Endothelial cell of umbilical vein (primary cell): ENCODE results near the gene GPR68. TPM values are rescaled to one million over a fixed set of nuclear protein-coding genes. Genes with fewer than 3 reads are reported as not detected.

Experiments
- BruUV-seq: library from RNA; stranded (reverse); fragments of 400-500 nt; replicated peaks from 2 replicates; lab custom pipeline; 2021; lab: Mats Ljungman, UMichigan
- CTCF ChIA-PET: fragments of 300-600, 350-600 bp; sonication (Branson Sonifier 250); formaldehyde crosslinking; loops from one replicate; lab custom pipeline; 2021; ENCODE audit warnings: antibody characterized with exemption, inconsistent platforms; lab: Charles Lee
- POLR2A ChIA-PET: fragments of 300-600, 350-600 bp; sonication (Branson Sonifier 250); formaldehyde crosslinking; loops from one replicate; lab custom pipeline; 2021; ENCODE audit warnings: antibody characterized with exemption, inconsistent platforms; lab: Charles Lee
- DNase-seq: peaks from one replicate; pipeline ENCODE4 v3.0.0-alpha.2; 2011; ENCODE audit warnings: low read depth, low spot score
- FAIRE-seq: peaks from 2 replicates; lab custom pipeline; 2011; peaks lifted over from hg19 to GRCh38; lab: Jason Lieb, UNC
- H2AFZ ChIP-seq: 2 replicates; pipeline ENCODE4 v1.6.0; 2012; ENCODE audit warnings: low read depth, low read length, control low read depth, inconsistent platforms
- H3K27ac ChIP-seq: 2 replicates; pipeline ENCODE4 v1.5.1; 2011; ENCODE audit warnings: low read depth, mild to moderate bottlenecking, control low read depth, low read length, moderate library complexity; ENCODE audit not compliant: insufficient read depth
- H3K27me3 ChIP-seq, 2 experiments: 2 replicates each; pipeline versions ENCODE4 v1.6.0 to v1.6.1; 2011; ENCODE audit warnings: low read length in 2 of 2, mixed read lengths in 1 of 2; ENCODE audit not compliant: control insufficient read depth in 2 of 2, insufficient read depth in 2 of 2
- H3K36me3 ChIP-seq, 2 experiments: 2 replicates in 1 of 2; 3 replicates in 1 of 2; pipeline ENCODE4 v1.5.1; 2011; ENCODE audit warnings: low read length in 2 of 2, mild to moderate bottlenecking in 1 of 2, moderate library complexity in 1 of 2; ENCODE audit not compliant: control insufficient read depth in 2 of 2, insufficient read depth in 2 of 2; ENCODE audit errors: extremely low read depth in 1 of 2
- H3K4me1 ChIP-seq: 3 replicates; pipeline ENCODE4 v1.5.1; 2011; ENCODE audit warnings: mild to moderate bottlenecking, low read length; ENCODE audit not compliant: control insufficient read depth, insufficient read depth; ENCODE audit errors: extremely low read depth
- H3K4me2 ChIP-seq: 2 replicates; pipeline ENCODE4 v1.6.1; 2011; ENCODE audit warnings: low read length, control low read depth, mixed read lengths; ENCODE audit not compliant: insufficient read depth
- H3K4me3 ChIP-seq, 3 experiments: fragments of 200-600 bp in 1 of 3; sonication (generic), shearing (Covaris generic) in 1 of 3; replicated peaks in 1 of 3; 2 replicates each; pipeline ENCODE4 v1.5.1; 2011 to 2016; ENCODE audit warnings: control low read depth in 3 of 3, low read length in 3 of 3, mild to moderate bottlenecking in 2 of 3, inconsistent platforms in 1 of 3, low read depth in 1 of 3, moderate library complexity in 1 of 3; ENCODE audit not compliant: insufficient read depth in 1 of 3
- H3K79me2 ChIP-seq: 2 replicates; pipeline ENCODE4 v1.6.0; 2012; ENCODE audit warnings: low read length, inconsistent platforms; ENCODE audit not compliant: control insufficient read depth, insufficient read depth
- H3K9ac ChIP-seq: replicated peaks from 2 replicates; pipeline ENCODE3; 2011; ENCODE audit warnings: low read length, control low read depth; ENCODE audit not compliant: insufficient read depth; ENCODE audit errors: extremely low read depth
- H3K9me1 ChIP-seq: replicated peaks from 3 replicates; pipeline ENCODE4 v1.6.0; 2011; ENCODE audit warnings: mild to moderate bottlenecking, low read length; ENCODE audit not compliant: control insufficient read depth, insufficient read depth; ENCODE audit errors: extremely low read depth
- H3K9me3 ChIP-seq: replicated peaks from 2 replicates; pipeline ENCODE4 v1.5.1; 2012; ENCODE audit warnings: low read length, inconsistent platforms; ENCODE audit not compliant: control insufficient read depth, insufficient read depth
- H4K20me1 ChIP-seq: replicated peaks from 2 replicates; pipeline ENCODE3; 2011; ENCODE audit warnings: mild to moderate bottlenecking, low read length; ENCODE audit not compliant: control insufficient read depth, insufficient read depth; ENCODE audit errors: extremely low read depth
- EZH2 ChIP-seq: IDR thresholded peaks from 2 replicates; pipeline ENCODE4 v1.6.1; 2012; ENCODE audit warnings: borderline replicate concordance, low read depth, mild to moderate bottlenecking, moderate library complexity, low read length, inconsistent platforms; ENCODE audit not compliant: severe bottlenecking
- FOS ChIP-seq: IDR thresholded peaks from 2 replicates; pipeline ENCODE4 v1.6.1; 2011; ENCODE audit warnings: mild to moderate bottlenecking, low read length, moderate library complexity, borderline replicate concordance; ENCODE audit not compliant: insufficient read depth
- GATA2 ChIP-seq: IDR thresholded peaks from 2 replicates; pipeline ENCODE4 v1.7.0; 2011; ENCODE audit warnings: low read depth, mild to moderate bottlenecking, moderate library complexity, mixed read lengths, low read length; ENCODE audit not compliant: insufficient read length, insufficient read depth
- JUN ChIP-seq: IDR thresholded peaks from 2 replicates; pipeline ENCODE4 v1.6.1; 2011; ENCODE audit warnings: borderline replicate concordance, low read depth; ENCODE audit not compliant: insufficient read length, insufficient read depth
- MYC ChIP-seq: IDR thresholded peaks from one replicate; pipeline ENCODE4 v1.6.1; 2011; ENCODE audit warnings: mild to moderate bottlenecking, low read depth, low read length
- POLR2A ChIP-seq: IDR thresholded peaks from 2 replicates; pipeline ENCODE4 v1.6.1; 2012; ENCODE audit warnings: low read depth, mild to moderate bottlenecking, control low read depth, low read length
- POLR2AphosphoS5 ChIP-seq: IDR thresholded peaks from 2 replicates; pipeline ENCODE4 v1.6.1; 2012; ENCODE audit warnings: low read depth, mild to moderate bottlenecking, control low read depth, low read length, moderate library complexity; ENCODE audit not compliant: insufficient read depth
- dilution Hi-C: fragments of 300-500 bp; cut with MboI; formaldehyde crosslinking; loops from one replicate; pipeline ENCODE4 v1.15.0; 2019; ENCODE audit warnings: low sequenced_read_pairs; ENCODE audit not compliant: extremely low pct_ligation_motif_present
- intact Hi-C: fragments of 100-400 bp; cut with micrococcal nuclease; formaldehyde crosslinking; loops from one replicate; pipeline ENCODE4 v1.10.0; 2022
- polyA plus RNA-seq, 4 experiments: library from polyadenylated mRNA; depleted of rRNA in 3 of 4; stranded (reverse) in 3 of 4; unstranded in 1 of 4; fragments of >200 nt; gene quantifications; 2 replicates each; pipeline versions ENCODE4 v1.2.1 to v1.2.3, GENCODE V29; 2011 to 2012; ENCODE audit warnings: missing spikeins in 1 of 4
- total RNA-seq: library from RNA; stranded (reverse); gene quantifications from 2 replicates; pipeline ENCODE4 v1.2.3, GENCODE V29; 2021
- TF ChIP-seq, protein P1 (sequence below), 2 donors: IDR thresholded peaks; 1 replicate in 1 of 2; 2 replicates in 1 of 2; pipeline ENCODE4 v1.5.1; 2011; ENCODE audit warnings: low read length in 2 of 2, mild to moderate bottlenecking in 2 of 2, moderate library complexity in 2 of 2, control low read depth in 1 of 2, inconsistent platforms in 1 of 2, low read depth in 1 of 2; ENCODE audit not compliant: insufficient read depth in 1 of 2; ENCODE audit errors: extremely low read depth in 1 of 2
- TF ChIP-seq, protein P2 (sequence below): IDR thresholded peaks from 2 replicates; pipeline ENCODE4 v1.6.1; 2011; ENCODE audit not compliant: insufficient read depth, insufficient read length

Gene GPR68
- total and polyA plus RNA-seq, 2 donors (not counting 3 experiments of a cell fraction or from before 2014, with no cell fraction given), result 0.24 to 0.36 TPM

DNA sequence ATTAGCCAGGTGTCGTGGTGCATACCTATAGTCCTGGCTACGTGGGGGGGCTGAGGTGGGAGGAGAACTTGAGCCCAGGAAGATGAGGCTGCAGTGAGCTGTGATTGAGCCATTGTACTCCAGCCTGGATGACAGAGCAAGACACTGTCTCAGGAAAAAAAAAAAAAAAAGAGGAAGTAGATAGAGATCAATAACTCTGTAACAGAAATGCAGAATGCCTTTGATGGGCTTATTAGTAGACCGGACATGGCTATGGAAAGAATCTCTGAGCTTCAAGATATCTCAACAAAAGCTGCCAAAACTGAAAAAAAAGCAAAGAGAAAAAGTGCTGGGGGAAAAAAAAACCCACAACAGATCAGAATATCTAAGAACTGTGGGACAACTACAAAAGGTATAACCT lies 37.5 kb downstream of the GPR68 start:
- no peak overlapping the region for H2AFZ ChIP-seq
- H3K4me3 ChIP-seq, result no peak overlapping the region
- H3K9ac ChIP-seq, result no peak overlapping the region
- no peak overlapping the region for H3K4me2 ChIP-seq
- peak; percentile 33 for TF ChIP-seq GATA2
- TF ChIP-seq, protein P1, sequence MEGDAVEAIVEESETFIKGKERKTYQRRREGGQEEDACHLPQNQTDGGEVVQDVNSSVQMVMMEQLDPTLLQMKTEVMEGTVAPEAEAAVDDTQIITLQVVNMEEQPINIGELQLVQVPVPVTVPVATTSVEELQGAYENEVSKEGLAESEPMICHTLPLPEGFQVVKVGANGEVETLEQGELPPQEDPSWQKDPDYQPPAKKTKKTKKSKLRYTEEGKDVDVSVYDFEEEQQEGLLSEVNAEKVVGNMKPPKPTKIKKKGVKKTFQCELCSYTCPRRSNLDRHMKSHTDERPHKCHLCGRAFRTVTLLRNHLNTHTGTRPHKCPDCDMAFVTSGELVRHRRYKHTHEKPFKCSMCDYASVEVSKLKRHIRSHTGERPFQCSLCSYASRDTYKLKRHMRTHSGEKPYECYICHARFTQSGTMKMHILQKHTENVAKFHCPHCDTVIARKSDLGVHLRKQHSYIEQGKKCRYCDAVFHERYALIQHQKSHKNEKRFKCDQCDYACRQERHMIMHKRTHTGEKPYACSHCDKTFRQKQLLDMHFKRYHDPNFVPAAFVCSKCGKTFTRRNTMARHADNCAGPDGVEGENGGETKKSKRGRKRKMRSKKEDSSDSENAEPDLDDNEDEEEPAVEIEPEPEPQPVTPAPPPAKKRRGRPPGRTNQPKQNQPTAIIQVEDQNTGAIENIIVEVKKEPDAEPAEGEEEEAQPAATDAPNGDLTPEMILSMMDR (IDR thresholded peaks at IDR 0.05; ENCODE audit: extremely low read depth in 1 of 2, insufficient read depth in 1 of 2, low read depth in 1 of 2, low read length in 2 of 2), result no peak
- peaks cover 11% of the 10 kb centered on the region for H3K4me1 ChIP-seq
- no peak for DNase-seq
- FAIRE-seq, result no peak
- no peak overlapping the region for H3K27ac ChIP-seq
- no peaks in the 10 kb centered on the region for H4K20me1 ChIP-seq
- peaks cover 5 to 10% of the 10 kb centered on the region in 2 experiments for H3K36me3 ChIP-seq
- H3K9me1 ChIP-seq, result no peaks in the 10 kb centered on the region
- ChIA-PET POLR2A (no interaction called here), CTCF (interaction anchor here (0.7 to 1.2 kb wide), 3 partner anchors 30 to 304 kb away, joined by 3 read pairs; no protein-coding TSS in a partner anchor)
- dilution Hi-C loops (no loop called here), intact Hi-C loops (no loop called here)
- H3K79me2 ChIP-seq, result no peaks in the 10 kb centered on the region
- H3K27me3 ChIP-seq, result no peaks in the 10 kb centered on the region
- BruUV-seq, result no TSS peak
- H3K9me3 ChIP-seq, result no peaks in the 10 kb centered on the region

DNA sequence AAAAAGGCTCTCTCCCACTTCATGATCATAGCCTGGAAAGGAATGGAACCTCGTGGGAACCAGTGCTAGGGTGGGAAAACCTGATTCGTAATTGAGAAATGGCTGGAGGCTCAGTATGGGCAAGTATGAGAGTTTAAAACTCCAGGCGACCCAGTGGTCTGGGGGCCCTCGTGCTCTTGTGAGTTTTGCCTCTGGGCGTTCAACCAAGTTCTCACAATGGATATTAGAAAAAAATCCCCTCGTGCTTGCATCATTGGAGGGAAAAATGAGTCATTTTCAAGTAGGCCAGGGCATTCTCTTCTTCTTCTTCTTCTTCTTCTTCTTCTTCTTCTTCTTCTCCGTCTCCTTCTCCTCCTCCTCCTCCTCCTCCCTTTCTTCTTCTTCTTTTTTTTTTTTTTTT lies 39.0 kb downstream of the GPR68 start:
- Histone ChIP-seq H2AFZ (no peak overlapping the region), H3K27me3 (no peaks in the 10 kb centered on the region), H3K4me1 (peaks cover 12% of the 10 kb centered on the region), H3K4me3 (no peak overlapping the region), H3K9me1 (no peaks in the 10 kb centered on the region), H3K27ac (no peak overlapping the region), H4K20me1 (no peaks in the 10 kb centered on the region), H3K9ac (no peak overlapping the region), H3K4me2 (no peak overlapping the region), H3K79me2 (no peaks in the 10 kb centered on the region), H3K9me3 (no peaks in the 10 kb centered on the region), H3K36me3 (peaks cover 5 to 11% of the 10 kb centered on the region in 2 experiments)
- POLR2A ChIA-PET, result no interaction called here
- no TSS peak for BruUV-seq
- FAIRE-seq (no peak), DNase-seq (peak; percentile 32)
- TF ChIP-seq, protein P2, sequence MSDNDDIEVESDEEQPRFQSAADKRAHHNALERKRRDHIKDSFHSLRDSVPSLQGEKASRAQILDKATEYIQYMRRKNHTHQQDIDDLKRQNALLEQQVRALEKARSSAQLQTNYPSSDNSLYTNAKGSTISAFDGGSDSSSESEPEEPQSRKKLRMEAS, result no peak
- TF ChIP-seq, protein P1 (IDR thresholded peaks at IDR 0.05; ENCODE audit: extremely low read depth in 1 of 2, insufficient read depth in 1 of 2, low read depth in 1 of 2, low read length in 2 of 2), result no peak
- TF ChIP-seq MYC, result no peak
- TF ChIP-seq EZH2, result no peak
- no peak for TF ChIP-seq JUN
- TF ChIP-seq FOS, result no peak
- TF ChIP-seq POLR2A, result no peak
- no peak for TF ChIP-seq GATA2
- no peak for TF ChIP-seq POLR2AphosphoS5
- intact Hi-C loops, result no loop called here
- dilution Hi-C loops, result no loop called here
- CTCF ChIA-PET, result interaction anchor here (1.5 kb wide), 1 partner anchor 28 kb away, joined by 6 read pairs; no protein-coding TSS in a partner anchor
